ENCODE data around the gene CNTNAP2.

Gene CNTNAP2

GRCh38 chr7:147810269-147810668 is 1693.7 kb downstream of the CNTNAP2 start:
- DNase-seq: no peak

- DNase-seq: no peak
Observed at GRCh38 chr7:147811923-147812322, 1695.3 kb downstream of the CNTNAP2 start.

GRCh38 chr7:147813316-147813715 is 1696.7 kb downstream of the CNTNAP2 start:
- no peak for DNase-seq

GRCh38 chr7:147818317-147818716 is 1701.7 kb downstream of the CNTNAP2 start:
- DNase-seq: no peak

GRCh38 chr7:147824671-147825070 is 1708.1 kb downstream of the CNTNAP2 start:
- DNase-seq: no peak

GRCh38 chr7:147829016-147829415 is 1712.4 kb downstream of the CNTNAP2 start:
- no peak for DNase-seq

GRCh38 chr7:147833557-147833956 is 1717.0 kb downstream of the CNTNAP2 start:
- no peak for DNase-seq

- no peak for DNase-seq
Observed at GRCh38 chr7:147833970-147834369, 1717.4 kb downstream of the CNTNAP2 start.

- DNase-seq: no peak
Observed at GRCh38 chr7:147852833-147853232, 1736.2 kb downstream of the CNTNAP2 start.

GRCh38 chr7:147857152-147858140 is 1740.8 kb downstream of the CNTNAP2 start:
- DNase-seq: no peak

- no peak for DNase-seq
Observed at GRCh38 chr7:147858421-147858820, 1741.8 kb downstream of the CNTNAP2 start.

- no peak for DNase-seq
Observed at GRCh38 chr7:147859033-147859432, 1742.4 kb downstream of the CNTNAP2 start.

GRCh38 chr7:147859486-147859885 is 1742.9 kb downstream of the CNTNAP2 start:
- no peak for DNase-seq

- DNase-seq: no peak
Observed at GRCh38 chr7:147861058-147861716, 1744.6 kb downstream of the CNTNAP2 start.

- DNase-seq: no peak
Observed at GRCh38 chr7:147861945-147862344, 1745.3 kb downstream of the CNTNAP2 start.

GRCh38 chr7:147869456-147869855 is 1752.9 kb downstream of the CNTNAP2 start:
- no peak for DNase-seq

GRCh38 chr7:147878912-147879661 is 1762.5 kb downstream of the CNTNAP2 start:
- no peak for DNase-seq

- no peak for DNase-seq
Observed at GRCh38 chr7:147885869-147886268, 1769.3 kb downstream of the CNTNAP2 start.

GRCh38 chr7:147894271-147894670 is 1777.7 kb downstream of the CNTNAP2 start:
- no peak for DNase-seq

- no peak for DNase-seq
Observed at GRCh38 chr7:147896121-147896520, 1779.5 kb downstream of the CNTNAP2 start.

GRCh38 chr7:147903536-147904218 is 1787.1 kb downstream of the CNTNAP2 start:
- DNase-seq: no peak

GRCh38 chr7:147904219-147904576 is 1787.6 kb downstream of the CNTNAP2 start:
- no peak for DNase-seq

Data from NCI-H510A (cell line).